Stimulated activated CD4-positive, alpha-beta T cell treated with anti-CD3 and anti-CD28 coated beads, Interleukin-12 subunit alpha, Interleukin-12 subunit beta, amount 100 ng/mL, for 48 hours (primary cell): ENCODE measurements around the gene CD109.
A peak's percentile ranks its signal among the peaks of the same experiment; 100 is the strongest.
"Not testable (repeated sequence)": the region's sequence is repeated elsewhere in the genome, so short reads cannot be mapped to it uniquely, and the experiment has no call there.

ENCODE experiments used
- DNase-seq, 3 donors: peaks; one replicate each; pipeline ENCODE4 v3.0.0-alpha.2; 2020; ENCODE audit warnings: low read depth in 2 of 3, low spot score in 1 of 3

CD109 gene

DNA sequence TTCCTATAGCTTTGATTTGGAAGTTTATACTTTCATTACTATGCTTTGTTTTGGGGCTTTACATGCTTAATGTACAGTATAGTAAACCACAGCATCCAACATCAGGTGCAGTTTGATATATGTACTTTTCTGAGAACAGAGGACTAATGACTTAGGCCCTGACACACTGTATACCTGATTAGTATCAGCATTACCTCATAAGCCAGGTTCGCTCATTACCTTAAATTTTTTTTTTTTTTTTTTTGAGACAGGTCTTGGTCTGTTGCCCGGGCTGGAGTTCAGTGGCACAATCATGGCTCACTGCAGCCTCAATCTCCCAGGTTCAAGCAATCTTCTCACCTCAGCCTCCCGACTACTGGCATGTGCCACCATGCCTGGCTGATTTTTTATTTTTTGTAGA, 28.4 kb downstream of the CD109 start:
- DNase-seq = no peak

DNA sequence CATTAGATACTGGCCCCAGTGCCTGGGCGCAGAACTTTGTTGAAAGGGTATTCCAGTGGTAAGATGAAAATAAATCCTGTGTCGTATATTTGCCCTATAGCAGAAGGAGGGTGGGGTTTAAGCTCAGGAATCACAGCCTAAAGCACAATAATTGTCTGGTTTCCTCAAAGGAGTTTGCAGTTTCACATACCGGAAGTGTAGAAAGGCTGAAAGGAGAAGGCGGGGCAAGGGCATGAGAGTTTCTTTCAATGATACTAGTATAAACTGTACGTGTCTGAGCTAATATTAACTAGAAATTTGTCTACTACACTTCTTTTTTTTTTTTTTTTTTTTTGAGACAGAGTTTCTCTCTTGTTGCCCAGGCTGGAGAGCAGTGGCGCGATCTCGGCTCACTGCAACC, 29.2 kb downstream of the CD109 start:
- DNase-seq = not testable (repeated sequence)

- no peak for DNase-seq
These were observed 31.1 kb downstream of the CD109 start for GRCh38 chr6:73727114-73727513.

- peak; percentile 46 to 50 (median 47) for DNase-seq
These were observed 32.7 kb downstream of the CD109 start for GRCh38 chr6:73728548-73729205.

DNA sequence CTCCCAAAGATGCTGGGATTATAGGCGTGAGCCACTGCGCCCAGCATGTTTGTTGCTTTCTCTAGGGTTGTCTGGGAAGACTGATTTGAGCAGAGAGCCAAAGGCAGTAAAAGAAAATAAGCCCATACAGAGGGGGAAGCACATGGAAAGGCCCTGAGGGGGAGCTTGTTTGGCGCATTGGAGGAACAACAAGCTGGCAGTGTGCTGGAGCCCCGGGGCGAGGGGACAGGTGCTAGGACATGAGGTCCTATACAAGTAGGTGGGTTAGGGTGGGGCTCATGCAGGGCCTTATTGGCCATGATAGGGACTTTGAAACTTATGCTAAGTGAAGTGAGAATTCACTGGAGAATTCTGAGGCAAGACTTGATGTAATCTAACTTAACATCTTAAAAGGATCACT, 35.3 kb downstream of the CD109 start:
- DNase-seq = no peak

DNA sequence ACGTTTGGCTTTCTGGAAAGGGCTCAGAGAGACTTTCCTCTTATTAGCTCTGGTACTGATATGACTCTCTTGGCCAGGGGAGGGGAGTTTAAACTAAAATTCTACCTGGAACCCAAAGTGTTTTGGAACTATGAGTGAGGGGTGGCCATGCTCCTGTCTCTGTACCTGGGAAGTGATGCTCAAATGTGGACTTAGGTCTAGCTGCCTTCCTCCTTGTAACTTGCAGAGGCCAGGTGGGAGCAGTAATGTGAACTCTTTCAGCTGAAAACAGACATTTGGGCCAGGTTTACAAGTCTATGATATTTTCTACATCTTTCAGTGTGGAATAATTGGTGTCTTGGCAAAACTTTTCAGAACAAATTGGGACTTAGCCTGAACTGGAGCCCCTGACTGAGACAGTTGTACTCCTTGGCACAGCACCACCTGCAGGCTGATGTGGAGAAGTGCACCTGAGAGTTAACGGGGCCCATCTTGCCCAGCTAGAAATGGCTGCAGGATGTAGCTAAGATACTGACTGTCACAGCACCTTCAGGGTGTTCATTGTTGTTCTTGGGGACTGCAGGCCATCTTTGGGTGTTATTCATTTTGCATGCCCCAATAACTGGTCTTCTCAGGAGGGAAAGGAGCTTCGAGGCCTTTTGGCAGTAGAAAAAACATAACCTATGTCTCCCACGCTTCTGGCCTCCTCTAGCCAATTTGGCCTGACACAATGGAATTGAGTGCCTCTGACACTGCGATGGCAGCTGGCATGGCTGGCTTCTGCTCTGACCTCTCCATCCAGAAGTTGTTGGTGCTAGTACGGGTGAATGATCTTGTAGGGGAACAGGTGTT, 37.1 kb downstream of the CD109 start:
- DNase-seq = peak; percentile 40 to 72 (median 58)

DNA sequence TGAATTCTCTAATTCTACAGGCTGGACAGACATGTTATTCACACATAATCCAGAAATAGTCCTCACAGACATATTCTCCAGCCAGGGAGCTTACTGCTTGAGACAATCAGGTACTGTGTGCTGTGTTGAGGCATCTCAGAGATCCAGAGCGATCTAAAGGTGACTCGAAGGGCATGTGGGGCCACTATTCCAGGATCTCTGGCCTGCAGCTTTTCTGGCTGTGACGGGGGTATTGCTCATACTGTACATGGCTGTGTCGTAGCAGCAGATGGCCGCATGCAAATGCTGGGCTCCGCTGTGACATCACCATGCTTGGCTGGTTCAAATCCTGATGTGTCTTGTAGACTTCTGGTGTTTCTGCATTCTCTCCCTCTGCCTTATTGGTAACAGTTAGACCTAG, 37.8 kb downstream of the CD109 start:
- no peak for DNase-seq

DNA sequence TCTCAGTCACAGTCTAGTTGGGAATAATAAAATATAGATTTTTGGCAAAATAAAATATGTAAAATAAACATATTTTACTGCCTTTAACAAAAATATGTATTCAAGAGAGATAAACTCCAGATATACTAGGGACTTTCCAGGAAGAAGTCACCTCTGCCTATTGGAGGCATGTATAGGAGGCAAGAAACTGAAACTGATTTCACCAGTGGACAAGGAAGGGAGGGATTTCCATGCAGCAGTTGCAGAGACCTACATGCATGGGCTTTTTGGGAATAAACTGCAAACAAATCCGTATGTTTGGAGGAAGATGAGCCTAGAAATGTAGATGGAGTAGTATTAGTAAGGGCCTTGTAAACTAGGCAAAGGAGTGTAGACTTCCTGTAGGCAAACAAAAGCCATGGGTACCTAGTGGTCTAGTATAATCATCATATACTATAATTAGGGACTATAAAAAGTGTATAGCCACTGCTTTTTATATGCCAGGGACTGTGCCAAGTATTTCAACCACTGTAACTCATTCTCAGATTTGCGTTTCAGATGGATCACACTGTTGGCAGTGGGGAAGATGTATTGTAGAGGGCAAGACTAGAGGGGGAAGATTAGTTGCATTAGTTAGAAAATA, 38.9 kb downstream of the CD109 start:
- no peak for DNase-seq

- DNase-seq = no peak
These were observed 42.5 kb downstream of the CD109 start for GRCh38 chr6:73738367-73739028.

DNA sequence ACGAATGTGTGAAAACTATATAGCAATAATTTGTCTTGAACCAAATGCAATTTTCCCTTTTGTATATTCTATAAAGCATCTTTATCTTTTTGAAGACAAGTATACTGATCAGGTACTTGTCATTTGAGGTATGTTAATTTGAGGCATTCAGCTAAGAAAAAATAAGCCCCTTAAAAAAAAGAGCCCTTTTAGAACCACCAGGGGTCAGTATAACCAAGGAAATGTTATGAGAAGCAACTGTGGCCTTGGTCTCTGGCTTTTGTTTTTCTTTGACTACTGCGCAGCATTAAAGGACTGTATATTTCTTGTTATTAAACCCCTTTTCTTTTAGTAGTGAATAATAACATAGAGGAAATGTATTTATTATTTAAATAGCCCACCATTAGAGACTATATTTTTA, 43.1 kb downstream of the CD109 start:
- DNase-seq = no peak

DNA sequence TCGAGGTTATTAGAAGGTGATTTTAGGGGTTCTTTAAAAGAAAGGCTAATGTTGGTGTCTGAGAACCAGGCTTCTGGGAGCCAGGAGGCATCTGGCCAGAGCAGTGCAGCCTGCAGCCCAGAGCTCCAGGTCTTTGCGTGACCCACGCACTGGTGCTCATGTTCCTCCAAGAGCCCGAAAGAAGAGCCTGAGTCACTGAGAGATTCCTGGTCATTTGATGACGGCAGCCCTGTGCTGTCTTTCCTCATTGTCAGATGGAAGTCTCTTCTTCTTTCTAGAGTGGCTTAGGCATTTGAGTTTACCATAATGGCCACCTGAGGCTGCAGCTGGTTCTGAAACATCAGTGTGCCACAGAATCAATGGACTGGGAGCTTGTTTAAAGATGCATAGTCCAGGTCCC, 46.4 kb downstream of the CD109 start:
- no peak for DNase-seq

GRCh38 chr6:73743081-73743480, 47.1 kb downstream of the CD109 start:
- DNase-seq = no peak

DNA sequence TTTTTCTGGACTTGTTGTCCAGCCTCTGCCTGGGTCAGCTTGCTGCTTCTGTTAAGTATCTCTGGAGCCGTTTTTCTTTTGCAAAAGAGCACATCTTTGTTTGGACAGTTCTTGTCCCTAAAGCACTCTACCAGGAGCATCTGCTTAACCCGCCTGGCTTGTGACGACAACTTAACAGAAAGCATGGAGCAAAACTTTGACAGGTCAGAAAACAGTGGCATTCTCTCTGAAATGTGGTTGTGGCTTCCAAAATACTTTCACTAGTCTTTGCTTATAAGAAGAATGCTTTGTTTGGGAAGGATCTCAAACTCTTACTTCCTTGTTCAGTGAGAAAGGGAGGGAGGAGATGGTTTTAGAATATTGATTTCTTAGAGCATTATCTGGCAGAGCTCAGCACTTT, 47.6 kb downstream of the CD109 start:
- no peak for DNase-seq

DNA sequence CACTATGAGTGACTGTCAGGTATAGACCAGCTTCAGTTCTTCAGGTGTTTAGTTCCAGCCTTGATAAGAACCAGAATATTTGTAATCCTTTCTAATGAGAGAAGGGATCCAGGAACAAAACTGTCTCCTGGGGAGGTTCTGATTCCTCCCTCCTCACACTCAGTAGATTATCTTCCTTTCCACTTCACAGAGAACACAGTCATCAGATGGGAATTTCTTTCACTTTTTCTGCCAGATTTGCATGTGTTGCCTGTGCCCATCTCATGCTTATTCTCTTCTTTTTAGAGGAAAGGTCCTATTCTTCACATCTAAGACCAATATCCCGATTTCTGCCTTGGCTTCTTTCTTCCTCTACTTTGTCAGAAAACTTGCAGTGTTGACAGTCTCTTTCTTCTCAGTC, 50.8 kb downstream of the CD109 start:
- no peak for DNase-seq

- DNase-seq = no peak
These were observed 51.3 kb downstream of the CD109 start for GRCh38 chr6:73747289-73747688.

GRCh38 chr6:73752943-73753342, 56.9 kb downstream of the CD109 start:
- DNase-seq = no peak

GRCh38 chr6:73766040-73766439, 70.0 kb downstream of the CD109 start:
- no peak for DNase-seq

GRCh38 chr6:73768558-73768957, 72.6 kb downstream of the CD109 start:
- DNase-seq = no peak

- no peak for DNase-seq
These were observed 74.0 kb downstream of the CD109 start for GRCh38 chr6:73769976-73770375.

DNA sequence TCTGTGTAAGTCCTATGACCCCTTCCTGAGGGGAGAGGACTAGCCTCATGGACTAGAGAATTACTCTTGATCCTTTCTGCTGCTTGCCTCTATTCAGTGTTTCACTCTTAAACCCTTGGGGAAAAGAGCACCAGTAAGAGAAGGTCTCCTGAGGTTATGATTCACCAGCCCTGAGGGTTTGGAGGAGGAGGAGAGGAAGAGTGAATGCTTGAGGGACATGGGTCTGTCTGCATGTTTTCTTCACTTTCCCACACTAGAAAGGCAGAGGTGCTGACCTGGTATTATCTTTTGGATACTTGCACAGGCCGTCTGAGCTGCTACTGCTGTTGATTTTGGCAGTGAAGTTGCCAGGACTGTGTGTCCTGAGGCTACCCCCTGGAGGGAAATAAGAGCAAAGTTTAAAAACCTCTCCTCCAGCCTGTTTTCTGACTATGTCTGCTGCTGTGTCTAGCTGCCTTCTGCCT, 78.3 kb downstream of the CD109 start:
- DNase-seq = no peak

- no peak for DNase-seq
These were observed 83.9 kb downstream of the CD109 start for GRCh38 chr6:73779943-73780342.

- no peak for DNase-seq
These were observed 86.9 kb downstream of the CD109 start for GRCh38 chr6:73782911-73783310.
